Panc1 (cell line): ENCODE measurements around the gene MOCS1. TPM values are rescaled to one million over a fixed set of nuclear protein-coding genes. Genes with fewer than 3 reads are reported as not detected.
A peak's percentile ranks its signal among the peaks of the same experiment; 100 is the strongest.

ENCODE experiments used
- ATAC-seq: fragments of 200-7000 bp; cut with Tn5 transposase; 2 replicates; pipeline ENCODE4 v1.9.1; 2020; ENCODE audit warnings: mild to moderate bottlenecking, moderate library complexity
- Bru-seq: library from RNA; stranded (reverse); fragments of 400-500 nt; gene quantifications from one replicate; lab custom pipeline; 2021; lab: Mats Ljungman, UMichigan
- BruChase-seq, 2 experiments: library from RNA; stranded (reverse); fragments of 400-500 nt; gene quantifications; one replicate each; lab custom pipeline; 2021; lab: Mats Ljungman, UMichigan
- BruUV-seq: library from RNA; stranded (reverse); fragments of 400-500 nt; replicated peaks from 2 replicates; lab custom pipeline; 2021; lab: Mats Ljungman, UMichigan
- CTCF ChIA-PET: fragments of 300-600 bp; sonication (Branson Sonifier 250); formaldehyde crosslinking; loops from one replicate; lab custom pipeline; 2022; ENCODE audit warnings: antibody characterized with exemption; lab: Charles Lee
- POLR2A ChIA-PET: fragments of 300-600 bp; sonication (Branson Sonifier 250); formaldehyde crosslinking; loops from one replicate; lab custom pipeline; 2022; ENCODE audit warnings: antibody characterized with exemption; lab: Charles Lee
- DNase-seq: peaks from one replicate; pipeline ENCODE4 v3.0.0-alpha.2; 2010; ENCODE audit warnings: low read depth, low spot score
- H3K27ac ChIP-seq: 2 replicates; pipeline ENCODE4 v1.5.1; 2011; ENCODE audit warnings: mild to moderate bottlenecking, low read length, inconsistent platforms
- H3K27me3 ChIP-seq: fragments of 200-500 bp; sonication (Bioruptor generic); 2 replicates; pipeline ENCODE4 v1.6.0; 2014; ENCODE audit warnings: low read length, inconsistent platforms; ENCODE audit not compliant: control insufficient read depth, insufficient read depth
- H3K36me3 ChIP-seq: fragments of 200-500 bp; sonication (Bioruptor generic); 2 replicates; pipeline ENCODE4 v1.5.1; 2014; ENCODE audit warnings: inconsistent platforms, mild to moderate bottlenecking, low read length, moderate library complexity; ENCODE audit not compliant: control insufficient read depth, insufficient read depth
- H3K4me1 ChIP-seq: 2 replicates; pipeline ENCODE4 v1.5.1; 2011; ENCODE audit warnings: inconsistent platforms, mild to moderate bottlenecking, low read length, moderate library complexity; ENCODE audit not compliant: control insufficient read depth, insufficient read depth
- H3K4me3 ChIP-seq, 2 experiments: 2 replicates each; pipeline ENCODE4 v1.5.1; 2011 to 2012; ENCODE audit warnings: low read depth in 2 of 2, low read length in 2 of 2, mild to moderate bottlenecking in 2 of 2, inconsistent platforms in 1 of 2, moderate library complexity in 1 of 2
- H3K9me3 ChIP-seq: fragments of 200-500 bp; sonication (Bioruptor generic); 2 replicates; pipeline ENCODE4 v1.5.1; 2014; ENCODE audit warnings: low read depth, mild to moderate bottlenecking, inconsistent platforms, low read length, moderate library complexity; ENCODE audit not compliant: control insufficient read depth, insufficient read depth
- POLR2AphosphoS5 ChIP-seq: IDR thresholded peaks from 2 replicates; pipeline ENCODE4 v1.6.1; 2012; ENCODE audit warnings: mild to moderate bottlenecking, low read depth, low read length, moderate library complexity
- REST ChIP-seq, 2 experiments: IDR thresholded peaks; 2 replicates each; pipeline ENCODE4 v1.6.1; 2011 to 2012; ENCODE audit warnings: low read depth in 2 of 2, control low read depth in 1 of 2, low read length in 1 of 2, mild to moderate bottlenecking in 1 of 2, moderate library complexity in 1 of 2; ENCODE audit not compliant: insufficient read depth in 1 of 2
- SIN3A ChIP-seq: IDR thresholded peaks from 2 replicates; pipeline ENCODE4 v1.6.1; 2012; ENCODE audit warnings: low read depth, mild to moderate bottlenecking, low read length, moderate library complexity, borderline replicate concordance; ENCODE audit not compliant: insufficient read depth
- TCF7L2 ChIP-seq: IDR thresholded peaks from 2 replicates; pipeline ENCODE4 v1.6.1; 2011; ENCODE audit warnings: mild to moderate bottlenecking, low read depth, low read length, inconsistent platforms
- in situ Hi-C: cut with HindIII; loops from 2 replicates; pipeline ENCODE4 v1.10.0; 2016; ENCODE audit warnings: low sequenced_read_pairs, low pct_unique_long_range_greater_than_20kb
- intact Hi-C: fragments of 100-400 bp; cut with micrococcal nuclease; formaldehyde crosslinking; loops from one replicate; pipeline ENCODE4 v1.10.0; 2022; ENCODE audit not compliant: unreplicated experiment
- long read RNA-seq: library from polyadenylated mRNA; unstranded; transcript quantifications from one replicate; pipeline ENCODE4 v2.0.0, GENCODE V29; 2021; ENCODE audit not compliant: unreplicated experiment
- polyA plus RNA-seq: library from polyadenylated mRNA; unstranded; fragments of >200 nt; gene quantifications from one replicate; pipeline ENCODE4 v1.2.1, GENCODE V29; 2012; ENCODE audit warnings: missing spikeins; ENCODE audit not compliant: insufficient read length
- total RNA-seq: library from RNA; stranded (reverse); gene quantifications from one replicate; pipeline ENCODE4 v1.2.1, GENCODE V29; 2021; ENCODE audit not compliant: unreplicated experiment
- TF ChIP-seq, protein P1 (sequence below): fragments of 450-650 bp; IDR thresholded peaks from 2 replicates; pipeline ENCODE4 v1.5.1; 2017; ENCODE audit warnings: mild to moderate bottlenecking

Gene MOCS1
- total RNA-seq, result 0.98 TPM
- 1.4 TPM for polyA plus RNA-seq
- Bru-seq, nascent RNA, result percentile 27 among the genes with signal in this experiment
- percentile 25 among the genes with signal in this experiment for BruChase-seq, experiment 1, labeled RNA remaining after a 2-hour chase
- BruChase-seq, experiment 2, labeled RNA remaining after a 6-hour chase, result percentile 21 among the genes with signal in this experiment
- long read RNA-seq, full-length matches to known transcripts, result 3 of 6 reads
- long read RNA-seq, partial matches to known transcripts, result 0 of 6 reads
- long read RNA-seq, other reads (novel, unspliced or antisense), result 3 of 6 reads

GRCh38 chr6:39934131-39934757 lies at the start of gene MOCS1:
TSS of gene MOCS1 (minus strand) at chr6:39934462. CDS start at chr6:39934417, 45 bp downstream.
- no peaks in the 10 kb centered on the region for H3K4me1 ChIP-seq
- no peak within 1 kb of the TSS for H3K27ac ChIP-seq
- no peaks in the 10 kb centered on the region for H3K9me3 ChIP-seq
- ATAC-seq, result peak; percentile 97
- H3K4me3 ChIP-seq, result peak within 1 kb of the TSS; percentile 42 to 52
- intact Hi-C loops, result no loop called here
- no TSS peak for BruUV-seq
- H3K27me3 ChIP-seq, result peaks cover 12% of the 10 kb centered on the region
- ChIA-PET POLR2A (no interaction called here), CTCF (no interaction called here)
- in situ Hi-C loops, result no loop called here
- H3K36me3 ChIP-seq, result no peaks in the 10 kb centered on the region; the same call in 1 of the 2 replicates
- no peak for DNase-seq
- TF ChIP-seq, protein P1, sequence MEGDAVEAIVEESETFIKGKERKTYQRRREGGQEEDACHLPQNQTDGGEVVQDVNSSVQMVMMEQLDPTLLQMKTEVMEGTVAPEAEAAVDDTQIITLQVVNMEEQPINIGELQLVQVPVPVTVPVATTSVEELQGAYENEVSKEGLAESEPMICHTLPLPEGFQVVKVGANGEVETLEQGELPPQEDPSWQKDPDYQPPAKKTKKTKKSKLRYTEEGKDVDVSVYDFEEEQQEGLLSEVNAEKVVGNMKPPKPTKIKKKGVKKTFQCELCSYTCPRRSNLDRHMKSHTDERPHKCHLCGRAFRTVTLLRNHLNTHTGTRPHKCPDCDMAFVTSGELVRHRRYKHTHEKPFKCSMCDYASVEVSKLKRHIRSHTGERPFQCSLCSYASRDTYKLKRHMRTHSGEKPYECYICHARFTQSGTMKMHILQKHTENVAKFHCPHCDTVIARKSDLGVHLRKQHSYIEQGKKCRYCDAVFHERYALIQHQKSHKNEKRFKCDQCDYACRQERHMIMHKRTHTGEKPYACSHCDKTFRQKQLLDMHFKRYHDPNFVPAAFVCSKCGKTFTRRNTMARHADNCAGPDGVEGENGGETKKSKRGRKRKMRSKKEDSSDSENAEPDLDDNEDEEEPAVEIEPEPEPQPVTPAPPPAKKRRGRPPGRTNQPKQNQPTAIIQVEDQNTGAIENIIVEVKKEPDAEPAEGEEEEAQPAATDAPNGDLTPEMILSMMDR, result no peak
- no peak for TF ChIP-seq TCF7L2
- no peak for TF ChIP-seq POLR2AphosphoS5
- no peak for TF ChIP-seq REST (IDR thresholded peaks at IDR 0.05; ENCODE audit: insufficient read depth in 1 of 2, low read depth in 2 of 2, low read length in 1 of 2)
- TF ChIP-seq SIN3A, result no peak

DNA sequence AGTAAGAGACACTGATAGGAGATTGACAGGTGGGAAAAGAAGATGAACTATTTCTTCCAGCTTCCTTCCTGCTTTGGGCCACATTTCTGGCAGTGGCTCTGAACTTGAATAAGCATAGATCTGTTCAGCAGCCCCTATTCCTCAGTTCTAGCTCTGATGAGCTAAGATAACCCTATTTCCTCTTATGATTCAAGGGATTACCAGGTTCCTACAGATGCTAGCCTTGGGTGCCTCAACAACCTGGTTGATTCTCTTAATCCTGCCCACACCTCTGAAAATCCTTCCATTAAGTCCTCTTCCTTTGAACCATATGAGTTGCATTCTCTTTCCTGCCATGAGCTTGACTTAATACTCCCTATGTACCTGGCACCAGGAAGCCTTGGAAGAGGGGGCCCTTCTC lies 49.8 kb upstream of the MOCS1 start:
- POLR2A ChIA-PET, result no interaction called here
- TF ChIP-seq REST (IDR thresholded peaks at IDR 0.05; ENCODE audit: insufficient read depth in 1 of 2, low read depth in 2 of 2, low read length in 1 of 2) (no peak), POLR2AphosphoS5 (no peak), TCF7L2 (no peak), SIN3A (no peak)
- TF ChIP-seq, protein P1, result no peak
- Histone ChIP-seq H3K4me1 (no peaks in the 10 kb centered on the region), H3K4me3 (no peak overlapping the region), H3K36me3 (no peaks in the 10 kb centered on the region), H3K9me3 (no peaks in the 10 kb centered on the region), H3K27me3 (no peaks in the 10 kb centered on the region; the same call in 1 of the 2 replicates), H3K27ac (no peak overlapping the region)
- intact Hi-C loops (loop anchor here (5.0 kb wide), 1 partner anchor 323 kb away; no protein-coding TSS in a partner anchor), in situ Hi-C loops (no loop called here)
- no peak for ATAC-seq
- CTCF ChIA-PET, result no interaction called here
- no peak for DNase-seq
- no TSS peak for BruUV-seq
